ENCODE data around the gene UBA1. TPM values are rescaled to one million over a fixed set of nuclear protein-coding genes. Genes with fewer than 3 reads are reported as not detected.

The UBA1 gene
- 170 and 199 TPM in 2 replicates for total RNA-seq

DNA sequence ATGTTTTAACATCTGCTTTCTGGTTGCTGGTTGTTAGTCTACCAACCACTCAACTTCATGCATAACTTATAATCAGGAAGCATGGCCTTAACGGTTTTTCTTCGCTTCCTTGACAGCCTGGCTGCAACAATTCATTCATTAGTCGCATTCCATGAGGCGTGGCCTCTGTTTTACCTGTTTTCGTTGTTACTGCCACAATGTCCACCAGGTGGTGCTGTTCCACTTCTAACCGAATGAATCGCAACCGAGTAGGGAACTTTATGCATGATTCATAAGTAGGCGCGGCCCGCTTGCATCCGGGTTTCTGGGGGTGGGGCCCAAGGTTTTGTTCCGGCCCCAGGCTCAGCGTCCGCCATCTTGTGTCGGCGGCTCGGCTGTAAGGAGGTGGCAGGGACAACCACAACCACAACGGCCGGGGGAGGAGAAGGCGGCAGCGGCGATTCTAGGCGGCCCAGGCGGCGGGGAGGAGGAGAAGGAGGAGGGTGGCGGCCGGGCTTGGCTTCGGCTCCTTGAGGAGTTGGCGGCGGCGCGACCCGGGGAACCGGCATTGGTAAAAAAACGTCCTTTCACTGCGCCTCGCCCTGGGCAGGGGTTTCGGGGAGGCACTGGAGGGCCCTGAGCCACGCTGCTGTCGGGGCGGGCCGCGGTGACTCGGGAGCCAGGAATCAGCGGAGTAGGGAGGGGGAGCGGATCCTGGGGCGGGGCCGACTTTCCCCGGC is at the start of gene UBA1:
Gene UBA1, plus strand, starts transcription at position 355 of the 719 bp plus-strand sequence. CDS start 4,974 bp downstream, outside the sequence.
- peak; percentile 84 for DNase-seq (ENCODE audit: low read depth)
- H3K4me3 ChIP-seq (ENCODE audit: low read depth, low read length): peak within 1 kb of the TSS; percentile 80
- no peaks in the 10 kb centered on the region for H3K27me3 ChIP-seq (ENCODE audit: control insufficient read depth, insufficient read depth, low read length)
- peaks cover 1% of the 10 kb centered on the region for H3K36me3 ChIP-seq (ENCODE audit: control insufficient read depth, insufficient read depth, low read length)
- TF ChIP-seq, protein P1, sequence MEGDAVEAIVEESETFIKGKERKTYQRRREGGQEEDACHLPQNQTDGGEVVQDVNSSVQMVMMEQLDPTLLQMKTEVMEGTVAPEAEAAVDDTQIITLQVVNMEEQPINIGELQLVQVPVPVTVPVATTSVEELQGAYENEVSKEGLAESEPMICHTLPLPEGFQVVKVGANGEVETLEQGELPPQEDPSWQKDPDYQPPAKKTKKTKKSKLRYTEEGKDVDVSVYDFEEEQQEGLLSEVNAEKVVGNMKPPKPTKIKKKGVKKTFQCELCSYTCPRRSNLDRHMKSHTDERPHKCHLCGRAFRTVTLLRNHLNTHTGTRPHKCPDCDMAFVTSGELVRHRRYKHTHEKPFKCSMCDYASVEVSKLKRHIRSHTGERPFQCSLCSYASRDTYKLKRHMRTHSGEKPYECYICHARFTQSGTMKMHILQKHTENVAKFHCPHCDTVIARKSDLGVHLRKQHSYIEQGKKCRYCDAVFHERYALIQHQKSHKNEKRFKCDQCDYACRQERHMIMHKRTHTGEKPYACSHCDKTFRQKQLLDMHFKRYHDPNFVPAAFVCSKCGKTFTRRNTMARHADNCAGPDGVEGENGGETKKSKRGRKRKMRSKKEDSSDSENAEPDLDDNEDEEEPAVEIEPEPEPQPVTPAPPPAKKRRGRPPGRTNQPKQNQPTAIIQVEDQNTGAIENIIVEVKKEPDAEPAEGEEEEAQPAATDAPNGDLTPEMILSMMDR (IDR thresholded peaks at IDR 0.05; ENCODE audit: insufficient read depth, low read length, poor library complexity, severe bottlenecking): peak; percentile 67

GRCh38 chrX:47143894-47144625 is 49.6 kb upstream of the UBA1 start:
- no peaks in the 10 kb centered on the region for H3K36me3 ChIP-seq (ENCODE audit: control insufficient read depth, insufficient read depth, low read length)
- TF ChIP-seq, protein P1 (IDR thresholded peaks at IDR 0.05; ENCODE audit: insufficient read depth, low read length, poor library complexity, severe bottlenecking): no peak
- H3K27me3 ChIP-seq (ENCODE audit: control insufficient read depth, insufficient read depth, low read length): no peaks in the 10 kb centered on the region
- DNase-seq (ENCODE audit: low read depth): no peak
- H3K4me3 ChIP-seq (ENCODE audit: low read depth, low read length): peak overlapping the region; percentile 83

DNA sequence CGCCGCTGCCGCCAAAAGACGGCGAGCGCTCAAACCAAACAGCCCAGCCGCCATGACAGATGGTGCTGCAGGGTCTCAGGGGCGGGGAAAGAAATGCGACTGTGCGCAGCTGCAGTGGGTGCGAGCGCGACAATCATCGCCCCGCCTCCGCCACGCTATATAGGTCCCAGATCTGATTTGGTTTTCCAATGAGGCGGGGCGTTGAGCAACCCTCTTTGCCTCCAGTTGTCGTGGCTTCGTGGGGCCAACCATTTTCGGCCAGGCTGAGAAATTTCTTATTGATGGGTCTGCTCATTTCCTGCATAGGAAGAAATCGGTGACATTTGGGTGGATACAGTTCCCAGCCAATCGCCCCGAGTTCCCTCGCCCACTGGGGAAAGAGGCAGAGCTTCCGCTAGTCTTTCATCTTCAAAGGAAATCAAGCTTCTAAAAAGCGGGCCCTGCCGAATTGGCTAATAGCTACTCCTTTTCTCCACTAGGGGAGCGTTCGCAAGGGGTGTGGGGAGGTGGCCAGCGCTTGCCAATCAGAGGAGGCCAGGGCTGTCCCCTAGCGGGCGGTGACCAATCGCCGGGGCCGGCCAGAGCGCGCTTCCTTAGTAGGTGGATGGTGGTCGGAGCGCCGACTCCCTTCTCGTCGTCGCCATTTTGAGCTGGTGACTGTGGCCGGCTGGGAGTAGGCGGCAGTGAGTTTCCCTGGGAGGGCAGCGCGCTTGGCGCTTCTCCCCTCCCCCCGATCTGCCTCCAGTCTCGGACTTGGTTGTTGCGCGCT is 48.8 kb upstream of the UBA1 start, which contains the start of the genes NDUFB11 and RBM10:
Gene NDUFB11, minus strand, starts transcription at position 77 of the 769 bp plus-strand sequence. Its CDS starts 23 bp downstream, at position 54.
Gene RBM10, plus strand, starts transcription at position 596 of the 769 bp plus-strand sequence. CDS start 2,261 bp downstream, outside the sequence.
- peak; percentile 65 for DNase-seq (ENCODE audit: low read depth)
- peak within 1 kb of the TSS; percentile 83 for H3K4me3 ChIP-seq (ENCODE audit: low read depth, low read length)
- no peaks in the 10 kb centered on the region for H3K36me3 ChIP-seq (ENCODE audit: control insufficient read depth, insufficient read depth, low read length)
- no peaks in the 10 kb centered on the region for H3K27me3 ChIP-seq (ENCODE audit: control insufficient read depth, insufficient read depth, low read length)
- TF ChIP-seq, protein P1 (IDR thresholded peaks at IDR 0.05; ENCODE audit: insufficient read depth, low read length, poor library complexity, severe bottlenecking): peak; percentile 56

GRCh38 chrX:47145395-47146120 is 48.1 kb upstream of the UBA1 start:
- DNase-seq (ENCODE audit: low read depth): no peak
- H3K4me3 ChIP-seq (ENCODE audit: low read depth, low read length): peak overlapping the region; percentile 83
- TF ChIP-seq, protein P1 (IDR thresholded peaks at IDR 0.05; ENCODE audit: insufficient read depth, low read length, poor library complexity, severe bottlenecking): no peak
- H3K27me3 ChIP-seq (ENCODE audit: control insufficient read depth, insufficient read depth, low read length): no peaks in the 10 kb centered on the region
- H3K36me3 ChIP-seq (ENCODE audit: control insufficient read depth, insufficient read depth, low read length): no peaks in the 10 kb centered on the region
